AG04450 (cell line): ENCODE results near the gene DNAH8. TPM values are rescaled to one million over a fixed set of nuclear protein-coding genes. Genes with fewer than 3 reads are reported as not detected.

Source experiments
- CTCF ChIA-PET: fragments of 300-600, 350-600 bp; formaldehyde crosslinking; extraction: SDS; loops from one replicate; lab custom pipeline; 2022; ENCODE audit warnings: antibody characterized with exemption, inconsistent platforms; lab: Charles Lee
- POLR2A ChIA-PET: fragments of 350-600 bp; formaldehyde crosslinking; extraction: SDS; loops from one replicate; lab custom pipeline; 2021; ENCODE audit warnings: antibody characterized with exemption, inconsistent platforms; lab: Yijun Ruan, JAX
- DNase-seq: peaks from one replicate; pipeline ENCODE4 v3.0.0-alpha.2; 2011; ENCODE audit warnings: low read depth, low spot score
- H3K27ac ChIP-seq: one replicate; pipeline ENCODE4 v1.5.1; 2012; ENCODE audit warnings: low read depth, low read length, control low read depth
- H3K27me3 ChIP-seq: one replicate; pipeline ENCODE4 v1.6.0; 2012; ENCODE audit warnings: low read length; ENCODE audit not compliant: control insufficient read depth, insufficient read depth
- H3K4me3 ChIP-seq: 2 replicates; pipeline ENCODE4 v1.5.1; 2011; ENCODE audit warnings: mild to moderate bottlenecking, low read depth, low read length, control low read depth
- H3K9me3 ChIP-seq: 2 replicates; pipeline ENCODE4 v1.5.1; 2012; ENCODE audit warnings: low read length; ENCODE audit not compliant: control insufficient read depth, insufficient read depth
- CTCF ChIP-seq: IDR thresholded peaks from 2 replicates; pipeline ENCODE4 v1.5.1; 2011; ENCODE audit warnings: low read depth, low read length, control low read depth, inconsistent platforms
- polyA plus RNA-seq: library from polyadenylated mRNA; depleted of rRNA; stranded (reverse); fragments of >200 nt; gene quantifications from 2 replicates; pipeline ENCODE4 v1.2.3, GENCODE V29; 2011; rRNA removed
- small RNA-seq: library from RNA; depleted of rRNA; stranded (forward); fragments of <200 nt; gene quantifications from one replicate; pipeline ENCODE3, GENCODE V24; 2012; ENCODE audit warnings: low read depth; ENCODE audit not compliant: insufficient read length

Gene DNAH8
- polyA plus RNA-seq, 1 experiment: not detected

DNA sequence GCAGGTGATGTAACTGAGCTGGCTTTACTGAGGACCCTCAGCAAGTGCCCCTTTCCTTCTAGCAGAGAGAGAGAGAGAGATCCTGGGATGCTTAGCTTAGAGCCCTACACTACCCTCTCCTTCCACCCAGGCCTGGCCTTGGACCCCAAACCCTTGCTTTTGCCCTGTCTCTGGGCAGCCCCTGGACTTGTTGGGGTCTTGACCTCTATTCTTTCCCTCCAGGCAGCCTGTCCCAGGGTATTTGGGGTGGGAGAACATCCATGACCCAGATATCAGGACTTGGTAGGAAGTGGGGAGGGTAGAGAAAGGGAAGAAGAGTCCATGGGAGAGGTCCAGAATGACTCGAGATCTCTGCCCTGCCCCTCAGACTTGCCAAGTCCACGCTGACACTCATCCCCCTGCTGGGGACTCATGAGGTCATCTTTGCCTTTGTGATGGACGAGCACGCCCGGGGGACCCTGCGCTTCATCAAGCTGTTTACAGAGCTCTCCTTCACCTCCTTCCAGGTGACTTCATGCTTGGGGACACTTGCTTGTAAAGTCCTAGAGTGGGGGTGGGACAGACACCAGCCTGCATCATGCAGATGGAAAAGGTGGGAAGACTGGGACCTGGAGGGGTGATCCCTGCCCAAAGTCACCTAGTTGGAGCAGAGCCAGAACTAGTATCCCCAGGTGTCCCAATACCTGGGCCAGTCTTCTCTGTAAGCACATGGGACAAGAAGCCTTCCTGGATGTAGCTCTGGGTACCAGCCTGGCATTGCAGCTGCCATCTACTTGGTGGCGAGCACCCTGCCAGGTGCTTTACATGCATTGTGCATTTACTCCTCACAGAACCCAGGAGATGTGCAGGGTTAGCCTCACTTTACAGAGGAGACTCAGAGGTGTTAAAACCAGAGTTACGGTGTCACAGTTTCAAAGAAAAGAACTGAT, 364.4 kb downstream of the DNAH8 start:
- H3K9me3 ChIP-seq: no peaks in the 10 kb centered on the region
- H3K27ac ChIP-seq: no peak overlapping the region
- CTCF ChIA-PET: no interaction called here
- no peak for DNase-seq
- H3K4me3 ChIP-seq: no peak overlapping the region
- POLR2A ChIA-PET: no interaction called here
- TF ChIP-seq CTCF: no peak
- H3K27me3 ChIP-seq: no peaks in the 10 kb centered on the region

Small RNA genes lying within 50 kb of the gene (small RNA-seq; reads per million reads assigned to genes)
- gene AL034345.1 (not detected), gene RF00393 (not detected)

Other genes with a start within 250 kb of the DNAH8 start
- gene BTBD9, start 75.4 kb upstream of the DNAH8 start, polyA plus RNA-seq: 7.2 and 7.5 TPM in 2 replicates
- gene GLO1, start 12.2 kb upstream of the DNAH8 start, polyA plus RNA-seq: 88.1 and 123 TPM in 2 replicates